T1000 (cell line): Measurements from ENCODE around the gene FGF11.

Source experiments
- DNase-seq: peaks from one replicate; lab custom pipeline; 2025; ENCODE audit warnings: mixed read lengths; lab: John Stamatoyannopoulos, UW

The FGF11 gene

DNA sequence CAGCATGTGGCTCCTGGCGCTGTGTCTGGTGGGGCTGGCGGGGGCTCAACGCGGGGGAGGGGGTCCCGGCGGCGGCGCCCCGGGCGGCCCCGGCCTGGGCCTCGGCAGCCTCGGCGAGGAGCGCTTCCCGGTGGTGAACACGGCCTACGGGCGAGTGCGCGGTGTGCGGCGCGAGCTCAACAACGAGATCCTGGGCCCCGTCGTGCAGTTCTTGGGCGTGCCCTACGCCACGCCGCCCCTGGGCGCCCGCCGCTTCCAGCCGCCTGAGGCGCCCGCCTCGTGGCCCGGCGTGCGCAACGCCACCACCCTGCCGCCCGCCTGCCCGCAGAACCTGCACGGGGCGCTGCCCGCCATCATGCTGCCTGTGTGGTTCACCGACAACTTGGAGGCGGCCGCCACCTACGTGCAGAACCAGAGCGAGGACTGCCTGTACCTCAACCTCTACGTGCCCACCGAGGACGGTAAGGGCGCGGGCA lies 31.0 kb upstream of the FGF11 start:
- DNase-seq: no peak

DNA sequence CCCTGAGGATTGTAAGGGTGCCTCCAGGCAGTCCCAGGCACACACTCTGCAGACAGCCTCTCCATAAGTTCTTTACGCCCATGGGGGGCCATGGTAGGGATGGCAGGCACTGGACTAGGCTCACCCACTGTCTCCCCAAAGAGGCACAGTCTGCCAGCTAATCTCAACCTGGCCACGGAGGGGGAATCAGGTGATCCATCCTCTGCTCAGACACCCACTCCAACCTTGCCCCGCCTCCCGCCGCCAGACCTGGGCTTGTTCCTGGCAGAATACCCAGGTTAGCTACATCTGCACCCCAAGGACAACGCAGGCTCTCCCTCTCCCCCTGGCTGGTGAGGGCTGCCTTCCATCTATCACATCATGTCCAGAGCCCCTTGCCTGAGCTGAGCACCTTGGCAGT lies 30.4 kb upstream of the FGF11 start:
- DNase-seq: no peak

DNA sequence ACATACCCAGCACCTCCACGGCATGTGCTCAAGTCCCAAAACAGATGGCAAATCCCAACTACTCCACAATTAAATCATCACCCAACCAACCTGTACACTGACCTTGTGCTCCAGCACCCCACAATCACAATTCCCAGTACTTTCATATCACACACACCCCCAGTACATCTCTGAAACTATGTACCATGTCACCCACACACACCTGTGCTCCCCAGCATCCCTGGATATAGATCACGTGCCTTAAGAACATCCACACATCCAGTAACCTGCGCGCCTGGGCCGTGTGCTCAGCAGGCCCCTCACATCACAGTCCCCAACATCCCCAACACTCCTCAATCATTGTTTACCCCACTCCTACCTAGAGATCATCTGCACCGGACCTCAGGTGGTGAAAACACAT lies 29.6 kb upstream of the FGF11 start:
- DNase-seq: no peak

DNA sequence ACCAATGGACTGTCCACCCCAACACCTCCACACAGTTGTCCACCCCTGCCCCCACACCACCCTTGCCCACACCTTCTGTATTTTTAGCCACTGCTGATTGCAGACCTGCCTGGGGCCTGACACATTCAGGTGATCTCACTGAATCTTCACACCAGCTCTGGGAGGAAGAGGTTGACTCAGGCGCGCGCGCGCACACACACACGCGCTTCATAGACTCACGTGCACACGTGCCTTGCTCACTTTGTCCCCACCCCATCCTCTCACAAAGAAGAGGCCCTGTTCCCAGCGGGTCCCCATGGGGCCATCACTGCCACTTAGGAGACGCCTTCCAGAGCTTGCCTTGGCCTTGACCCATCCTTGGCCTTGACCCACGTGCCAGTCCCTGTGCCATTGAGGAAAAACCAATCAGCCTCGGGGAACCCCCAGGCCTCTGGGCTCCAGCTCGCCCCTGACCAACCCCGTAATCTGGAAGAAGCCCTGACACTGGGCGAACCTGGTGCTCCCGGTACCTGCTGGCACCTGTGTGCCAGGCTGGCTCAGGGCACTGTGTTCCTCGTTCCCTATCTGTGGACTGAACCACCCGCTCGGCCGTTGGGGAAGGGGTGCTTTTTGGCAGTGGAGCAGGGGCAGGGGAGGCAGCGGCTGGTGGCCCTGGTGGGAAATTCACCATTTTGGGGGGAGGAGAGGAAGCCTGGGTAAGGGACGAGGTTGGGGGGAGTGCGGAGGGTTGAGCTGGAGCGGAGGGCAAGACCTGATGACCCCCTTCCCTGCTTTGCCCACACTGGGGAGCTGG lies 28.5 kb upstream of the FGF11 start:
- no peak for DNase-seq

DNA sequence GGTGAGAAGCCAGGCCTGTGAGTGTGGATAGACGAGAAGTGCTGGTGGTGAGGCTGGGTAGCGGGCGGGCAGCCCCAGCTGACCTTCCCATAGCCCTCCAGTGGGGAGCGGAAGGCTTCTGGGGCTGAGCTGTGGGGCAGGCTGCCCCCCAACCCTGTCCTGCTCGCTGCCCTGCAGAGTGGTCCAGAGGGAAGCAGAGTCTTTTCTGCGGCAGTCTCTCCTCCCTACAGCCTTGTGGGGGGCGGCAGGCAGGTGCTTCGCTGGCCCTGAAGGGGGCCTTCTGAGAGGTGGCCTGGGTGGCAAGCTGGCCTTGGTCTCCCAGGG lies 27.9 kb upstream of the FGF11 start:
- DNase-seq: no peak

DNA sequence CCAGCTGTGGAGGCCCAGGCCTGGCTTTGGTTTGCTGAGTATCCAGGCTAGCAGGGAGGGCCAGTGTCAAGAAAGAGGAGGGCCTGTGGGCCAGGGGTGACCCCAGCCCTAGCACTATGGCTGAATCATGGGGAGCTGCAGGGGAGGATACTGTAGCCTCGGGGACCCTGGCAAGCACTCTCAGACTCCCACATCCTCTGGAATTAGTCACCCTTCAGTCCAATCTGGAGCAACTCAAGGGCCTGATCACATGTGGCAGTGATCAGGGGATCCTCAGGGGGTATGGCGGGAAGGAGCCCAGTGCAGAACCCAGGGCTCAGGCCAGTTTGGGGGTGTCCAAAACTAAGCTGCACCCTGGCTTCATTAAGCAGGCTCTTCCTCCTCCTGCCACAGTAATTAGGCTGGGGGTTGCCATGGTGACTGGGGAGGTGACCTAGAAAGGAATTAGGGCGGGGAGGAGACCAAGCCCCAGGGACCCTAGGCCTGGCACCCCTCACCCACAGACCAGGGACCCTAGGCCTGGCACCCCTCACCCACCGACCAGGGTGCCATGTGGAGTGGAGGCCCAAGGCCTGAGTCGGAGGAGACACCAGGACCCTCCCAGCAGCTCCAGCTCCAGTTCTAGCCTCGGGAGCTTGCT lies 25.8 kb upstream of the FGF11 start:
- no peak for DNase-seq

DNA sequence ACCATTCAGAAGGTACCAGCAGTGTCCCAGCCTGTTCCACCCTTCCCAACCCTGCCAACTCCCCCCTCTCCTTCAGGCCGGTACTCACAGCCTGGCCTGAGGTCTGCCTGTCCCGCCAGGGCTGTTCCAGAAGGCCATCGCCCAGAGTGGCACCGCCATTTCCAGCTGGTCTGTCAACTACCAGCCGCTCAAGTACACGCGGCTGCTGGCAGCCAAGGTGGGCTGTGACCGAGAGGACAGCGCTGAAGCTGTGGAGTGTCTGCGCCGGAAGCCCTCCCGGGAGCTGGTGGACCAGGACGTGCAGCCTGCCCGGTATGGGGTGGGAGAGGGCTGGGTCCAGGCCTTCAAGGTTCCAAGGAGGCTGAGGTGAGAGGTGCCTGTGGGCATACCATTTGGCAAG lies 24.5 kb upstream of the FGF11 start:
- DNase-seq: no peak

DNA sequence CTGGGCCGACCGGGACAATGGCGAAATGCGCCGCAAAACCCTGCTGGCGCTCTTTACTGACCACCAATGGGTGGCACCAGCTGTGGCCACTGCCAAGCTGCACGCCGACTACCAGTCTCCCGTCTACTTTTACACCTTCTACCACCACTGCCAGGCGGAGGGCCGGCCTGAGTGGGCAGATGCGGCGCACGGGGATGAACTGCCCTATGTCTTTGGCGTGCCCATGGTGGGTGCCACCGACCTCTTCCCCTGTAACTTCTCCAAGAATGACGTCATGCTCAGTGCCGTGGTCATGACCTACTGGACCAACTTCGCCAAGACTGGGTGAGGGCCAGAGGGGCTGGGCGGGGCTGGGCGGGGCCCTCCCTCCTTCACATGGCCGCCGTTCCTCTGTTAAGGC lies 23.5 kb upstream of the FGF11 start:
- DNase-seq: no peak

DNA sequence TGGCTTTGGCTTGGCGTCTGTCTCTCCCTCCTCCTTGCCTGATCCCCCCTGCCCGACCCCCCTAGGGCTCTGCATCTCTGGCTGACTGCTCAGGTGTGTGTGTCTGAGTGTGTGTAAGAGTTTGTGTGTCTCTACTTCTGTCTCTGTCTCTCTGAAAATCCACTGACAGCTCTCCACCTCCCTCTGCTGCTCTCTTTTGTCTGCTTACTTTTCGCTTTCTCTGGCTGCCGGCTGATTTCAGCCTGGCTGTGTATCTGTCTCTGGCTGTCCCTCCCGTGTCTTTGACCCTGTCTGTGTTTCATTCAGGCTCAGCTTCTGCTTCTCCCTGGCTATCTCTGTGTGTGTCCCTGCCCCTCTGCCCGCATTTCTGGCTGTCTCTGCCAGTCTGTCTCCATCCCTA lies 23.0 kb upstream of the FGF11 start:
- DNase-seq: no peak

DNA sequence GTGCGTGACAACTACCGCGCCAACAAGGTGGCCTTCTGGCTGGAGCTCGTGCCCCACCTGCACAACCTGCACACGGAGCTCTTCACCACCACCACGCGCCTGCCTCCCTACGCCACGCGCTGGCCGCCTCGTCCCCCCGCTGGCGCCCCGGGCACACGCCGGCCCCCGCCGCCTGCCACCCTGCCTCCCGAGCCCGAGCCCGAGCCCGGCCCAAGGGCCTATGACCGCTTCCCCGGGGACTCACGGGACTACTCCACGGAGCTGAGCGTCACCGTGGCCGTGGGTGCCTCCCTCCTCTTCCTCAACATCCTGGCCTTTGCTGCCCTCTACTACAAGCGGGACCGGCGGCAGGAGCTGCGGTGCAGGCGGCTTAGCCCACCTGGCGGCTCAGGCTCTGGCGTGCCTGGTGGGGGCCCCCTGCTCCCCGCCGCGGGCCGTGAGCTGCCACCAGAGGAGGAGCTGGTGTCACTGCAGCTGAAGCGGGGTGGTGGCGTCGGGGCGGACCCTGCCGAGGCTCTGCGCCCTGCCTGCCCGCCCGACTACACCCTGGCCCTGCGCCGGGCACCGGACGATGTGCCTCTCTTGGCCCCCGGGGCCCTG lies 22.2 kb upstream of the FGF11 start:
- DNase-seq: no peak

DNA sequence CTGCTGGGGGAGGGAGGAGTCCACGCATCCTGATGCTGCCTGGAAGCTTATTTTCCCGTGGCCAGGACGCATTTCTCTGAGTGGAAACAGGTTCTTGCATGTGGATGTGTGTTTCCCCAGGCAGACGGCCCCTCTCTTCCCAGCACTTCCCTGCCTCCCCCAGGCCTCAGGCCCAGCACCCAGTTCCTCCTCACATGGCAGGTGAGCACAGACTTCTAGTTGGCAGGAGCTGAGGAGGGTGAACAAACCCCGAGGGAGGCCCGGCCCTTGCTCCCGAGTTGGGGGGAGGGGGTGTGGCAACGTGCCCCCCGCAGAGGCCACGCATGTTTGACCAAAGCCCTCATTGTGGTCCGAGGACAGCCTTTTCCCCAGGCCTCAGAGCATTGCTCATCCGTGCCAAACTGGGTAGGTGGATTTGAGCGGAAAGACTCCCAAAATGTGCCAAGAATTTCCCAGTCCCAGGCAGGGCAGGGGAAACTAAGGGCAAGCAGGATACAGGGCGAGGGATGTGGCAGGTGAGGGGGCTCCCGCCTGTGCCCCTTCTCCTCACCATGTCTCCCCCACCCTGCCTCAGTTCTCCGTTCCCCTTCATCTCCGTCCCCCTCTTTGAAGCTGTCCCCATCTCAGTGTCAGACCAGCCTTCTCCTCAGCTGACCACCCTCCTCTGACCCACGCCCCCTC lies 20.7 kb upstream of the FGF11 start:
- DNase-seq: no peak

DNA sequence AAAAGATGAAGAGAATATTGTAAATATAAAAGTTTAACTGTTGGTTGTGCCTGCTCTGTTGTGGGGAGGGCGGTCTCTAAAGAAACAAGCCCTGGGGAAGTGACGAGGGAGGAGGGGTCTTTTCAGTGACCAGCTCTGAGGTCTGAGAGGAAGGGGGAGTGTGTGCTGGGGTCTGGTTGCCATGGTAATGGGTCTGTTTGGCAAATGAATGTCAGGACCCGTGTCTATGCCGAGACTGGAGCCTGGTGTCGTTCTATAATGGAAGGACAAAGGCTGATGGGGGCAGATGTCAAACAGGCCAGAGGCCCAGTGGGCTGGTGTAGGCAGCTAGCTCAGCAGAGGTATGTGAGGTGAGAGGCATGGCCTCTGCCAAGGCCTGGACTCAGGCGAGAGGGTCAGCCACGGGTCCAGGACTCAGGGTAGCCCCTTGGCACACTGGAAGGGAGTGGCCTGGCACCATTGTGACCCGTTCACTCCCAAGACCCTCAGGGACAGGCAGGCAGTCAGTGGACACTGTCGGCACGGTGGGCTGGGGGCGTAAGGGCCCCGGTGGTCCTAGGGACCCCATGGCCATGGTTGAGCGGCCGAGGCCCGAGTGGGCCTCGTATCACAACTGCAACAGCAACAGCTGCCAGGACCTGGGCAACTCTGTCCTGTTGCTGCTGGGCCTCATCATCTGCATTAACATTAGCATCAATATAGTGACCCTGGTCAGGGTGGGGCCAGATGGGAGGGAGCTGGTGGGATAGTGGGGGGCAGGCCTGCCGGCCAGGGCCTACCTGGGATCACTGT lies 19.3 kb upstream of the FGF11 start, which contains the start of gene SPEM1:
Gene SPEM1 (plus strand): TSS at position 506 of the 792 bp plus-strand sequence. CDS start 61 bp downstream, at position 567.
- DNase-seq: no peak

DNA sequence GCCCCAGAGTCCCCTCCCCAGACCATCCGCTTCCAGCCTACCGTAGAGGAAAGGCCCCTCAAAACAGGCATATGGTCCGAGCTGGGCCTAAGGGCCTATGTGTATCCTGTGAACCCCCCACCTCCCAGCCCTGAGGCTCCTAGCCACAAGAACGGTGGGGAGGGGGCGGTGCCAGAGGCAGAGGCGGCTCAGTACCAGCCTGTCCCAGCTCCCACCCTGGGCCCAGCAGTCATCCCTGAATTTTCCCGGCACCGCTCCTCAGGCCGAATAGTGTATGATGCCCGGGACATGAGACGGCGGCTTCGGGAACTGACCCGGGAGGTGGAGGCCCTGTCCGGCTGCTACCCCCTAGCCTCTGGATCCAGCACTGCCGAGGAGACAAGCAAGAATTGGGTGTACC lies 18.1 kb upstream of the FGF11 start:
- DNase-seq: no peak

DNA sequence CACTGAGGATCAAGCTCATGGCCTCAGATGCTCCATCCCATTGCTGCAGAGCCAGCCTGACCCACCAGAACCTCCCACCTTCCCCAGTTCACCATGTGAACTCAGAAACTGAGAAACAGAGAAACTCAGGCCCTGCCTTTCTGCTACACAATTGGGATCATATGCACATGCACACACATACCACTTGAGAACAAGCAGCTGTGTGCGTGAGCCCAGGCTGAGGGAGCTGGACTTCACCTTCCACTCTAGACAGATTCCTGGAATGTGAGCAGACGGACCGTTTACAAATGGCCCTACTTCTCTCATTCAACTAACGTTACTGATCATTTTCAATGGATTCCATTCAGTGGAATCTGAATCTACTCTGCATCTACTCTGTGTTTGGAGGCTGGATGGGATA lies 15.6 kb upstream of the FGF11 start:
- DNase-seq: no peak

DNA sequence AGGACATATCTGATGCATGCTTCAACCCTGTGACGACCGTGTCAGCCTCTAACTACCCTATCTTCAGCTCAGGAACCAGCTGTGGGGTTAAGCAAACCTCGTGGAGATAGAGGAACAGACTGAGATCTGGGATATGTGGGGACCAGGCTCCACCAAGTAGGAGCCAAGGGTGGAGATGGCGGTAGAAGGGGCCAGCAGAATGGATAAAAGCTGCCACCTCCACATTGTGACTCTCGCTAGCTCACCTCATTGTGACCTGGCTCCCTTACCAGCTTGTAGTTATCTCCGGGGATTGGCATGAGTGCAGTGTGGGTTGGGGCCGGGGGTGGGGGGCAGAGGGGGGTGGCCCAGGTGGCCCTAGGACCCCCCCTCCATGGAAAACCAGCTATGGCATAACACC lies 14.0 kb upstream of the FGF11 start, which contains the start of gene SPEM2:
Gene SPEM2 (plus strand): TSS at position 301 of the 400 bp plus-strand sequence. CDS start 73 bp downstream, at position 374.
- DNase-seq: no peak

DNA sequence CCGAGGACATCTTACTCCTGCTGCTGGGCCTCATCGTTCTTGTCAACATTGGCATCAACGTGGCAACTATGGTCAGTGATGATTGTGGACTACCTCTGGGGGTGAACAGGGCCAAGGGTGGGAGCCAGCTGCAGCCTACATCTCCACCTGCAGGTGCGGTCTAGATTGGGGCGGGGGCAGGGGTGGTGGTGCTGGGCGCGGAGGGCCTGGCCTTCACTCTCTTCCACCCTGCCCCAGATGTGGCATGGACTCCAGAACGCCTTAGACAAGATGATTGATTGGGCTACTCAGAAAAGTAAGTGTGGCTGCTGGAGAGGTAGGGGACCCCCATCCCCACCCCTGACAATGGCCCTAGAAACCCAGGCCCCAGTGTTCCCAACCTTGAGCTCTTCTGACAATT lies 13.6 kb upstream of the FGF11 start:
- DNase-seq: no peak

DNA sequence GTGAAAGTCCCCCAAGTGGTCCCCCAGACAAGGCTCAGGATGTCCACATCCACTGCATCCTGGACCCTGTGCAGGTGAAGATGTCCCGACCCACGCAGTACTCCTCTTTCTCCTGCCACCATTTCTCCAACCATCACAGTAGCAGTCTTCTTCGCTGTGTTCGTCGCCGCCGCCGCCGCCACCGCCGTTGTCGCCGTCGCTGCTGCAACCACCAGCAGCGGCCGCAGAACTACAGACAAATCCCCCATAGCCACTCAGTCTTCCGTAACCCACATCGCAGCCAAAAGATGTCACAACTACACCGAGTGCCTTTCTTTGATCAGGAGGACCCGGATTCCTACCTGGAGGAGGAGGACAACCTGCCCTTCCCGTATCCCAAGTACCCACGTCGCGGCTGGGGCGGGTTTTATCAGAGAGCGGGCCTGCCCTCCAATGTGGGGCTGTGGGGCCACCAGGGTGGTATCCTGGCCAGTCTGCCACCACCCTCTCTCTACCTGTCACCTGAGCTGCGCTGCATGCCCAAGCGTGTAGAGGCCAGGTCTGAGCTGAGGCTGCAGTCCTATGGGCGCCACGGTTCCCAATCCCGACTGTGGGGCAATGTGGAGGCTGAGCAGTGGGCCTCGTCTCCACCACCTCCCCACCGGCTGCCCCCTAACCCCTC lies 13.0 kb upstream of the FGF11 start:
- no peak for DNase-seq

DNA sequence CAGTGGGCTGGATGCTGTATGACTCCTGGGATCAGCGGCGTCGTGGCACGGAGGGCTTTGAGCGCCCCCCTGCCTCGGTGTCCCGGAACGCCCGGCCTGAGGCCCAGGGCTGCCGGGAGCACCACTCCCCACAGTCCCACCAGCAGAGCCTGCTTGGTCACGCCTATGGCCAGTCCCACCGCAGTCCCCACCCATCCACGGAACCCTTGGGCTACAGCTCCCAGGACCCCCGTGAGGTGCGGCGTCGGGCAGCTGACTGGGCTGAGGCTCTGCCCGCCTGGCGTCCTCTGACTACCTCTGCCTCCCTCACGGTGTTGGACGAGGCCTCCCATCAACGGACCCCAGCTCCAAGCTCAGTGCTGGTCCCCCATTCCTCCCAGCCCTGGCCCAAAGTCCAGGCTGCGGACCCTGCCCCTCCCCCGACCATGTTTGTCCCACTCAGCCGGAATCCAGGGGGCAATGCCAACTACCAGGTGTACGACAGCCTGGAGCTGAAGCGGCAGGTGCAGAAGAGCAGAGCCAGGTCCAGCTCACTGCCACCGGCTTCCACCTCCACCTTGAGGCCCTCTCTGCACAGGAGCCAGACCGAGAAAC lies 12.3 kb upstream of the FGF11 start:
- DNase-seq: no peak

DNA sequence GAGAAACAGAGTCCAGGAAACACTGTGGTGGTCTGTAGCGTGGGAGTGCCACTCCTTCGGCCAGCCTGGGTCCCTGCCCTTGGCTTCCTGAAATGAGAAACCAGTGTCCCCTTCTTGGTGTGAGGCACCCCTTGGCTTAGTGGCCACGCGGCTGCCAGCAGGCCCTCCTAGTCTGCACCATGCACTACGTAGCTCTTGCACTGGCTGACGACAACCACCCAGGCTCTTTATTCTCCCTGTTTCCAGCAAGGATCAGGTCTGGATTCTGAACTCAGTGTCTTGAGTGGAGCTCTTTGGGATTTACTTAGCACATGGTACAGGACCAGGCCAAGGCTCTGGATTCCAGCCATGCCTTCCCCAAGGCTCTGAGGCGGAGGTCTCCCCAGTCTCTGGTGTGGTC lies 11.8 kb upstream of the FGF11 start:
- DNase-seq: no peak

DNA sequence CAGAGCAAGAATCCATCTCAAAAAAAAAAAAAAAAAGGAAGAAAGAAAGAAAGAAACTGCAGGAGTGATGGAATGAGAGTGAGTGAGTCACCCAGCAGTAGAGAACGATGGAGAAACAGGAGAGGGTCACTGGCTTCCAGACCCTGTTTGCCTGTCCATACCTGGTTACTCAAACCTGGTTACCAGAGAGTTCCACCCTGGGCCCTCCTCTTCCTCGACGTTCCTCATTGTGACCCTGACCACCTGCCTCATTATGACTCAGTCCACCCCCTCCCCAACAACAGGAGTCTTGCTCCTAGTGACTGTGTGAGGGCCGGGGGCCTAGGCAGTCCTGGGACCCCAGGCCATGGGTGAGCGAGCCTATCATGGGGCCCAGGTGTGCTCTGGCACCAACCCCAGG lies 10.8 kb upstream of the FGF11 start, which contains the start of gene SPEM3:
Gene SPEM3 (plus strand): TSS at position 301 of the 400 bp plus-strand sequence. CDS start 46 bp downstream, at position 347.
- DNase-seq: no peak

DNA sequence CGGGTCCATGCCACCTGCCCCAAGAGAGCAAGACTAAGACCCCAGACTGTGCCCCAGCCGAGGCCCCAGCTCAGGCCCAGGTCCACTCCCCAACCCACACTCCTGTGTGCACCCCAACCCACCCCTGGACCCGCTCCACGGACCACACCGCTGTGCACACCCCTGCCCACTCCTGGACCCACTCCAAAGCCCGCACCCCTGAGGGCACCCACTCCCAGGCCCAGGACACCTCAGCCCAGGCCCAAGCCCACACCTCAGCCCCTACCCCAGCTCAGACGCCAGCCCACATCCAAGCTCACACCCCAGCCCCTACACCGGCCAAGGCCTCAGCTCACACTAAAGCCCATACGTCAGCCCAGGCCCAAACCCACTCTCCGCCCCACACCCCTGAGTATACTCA lies 9.6 kb upstream of the FGF11 start:
- no peak for DNase-seq
